GM20000 (cell line): ENCODE results near the gene AARS2.

Source experiments
- DNase-seq: peaks from one replicate; pipeline ENCODE4 v3.0.0; 2012; ENCODE audit warnings: low spot score
- TF ChIP-seq, protein P1 (sequence below): IDR thresholded peaks from 2 replicates; pipeline ENCODE4 v1.5.1; 2012; ENCODE audit warnings: mild to moderate bottlenecking, control low read depth; ENCODE audit errors: extremely low read depth, missing control alignments

Gene AARS2

DNA sequence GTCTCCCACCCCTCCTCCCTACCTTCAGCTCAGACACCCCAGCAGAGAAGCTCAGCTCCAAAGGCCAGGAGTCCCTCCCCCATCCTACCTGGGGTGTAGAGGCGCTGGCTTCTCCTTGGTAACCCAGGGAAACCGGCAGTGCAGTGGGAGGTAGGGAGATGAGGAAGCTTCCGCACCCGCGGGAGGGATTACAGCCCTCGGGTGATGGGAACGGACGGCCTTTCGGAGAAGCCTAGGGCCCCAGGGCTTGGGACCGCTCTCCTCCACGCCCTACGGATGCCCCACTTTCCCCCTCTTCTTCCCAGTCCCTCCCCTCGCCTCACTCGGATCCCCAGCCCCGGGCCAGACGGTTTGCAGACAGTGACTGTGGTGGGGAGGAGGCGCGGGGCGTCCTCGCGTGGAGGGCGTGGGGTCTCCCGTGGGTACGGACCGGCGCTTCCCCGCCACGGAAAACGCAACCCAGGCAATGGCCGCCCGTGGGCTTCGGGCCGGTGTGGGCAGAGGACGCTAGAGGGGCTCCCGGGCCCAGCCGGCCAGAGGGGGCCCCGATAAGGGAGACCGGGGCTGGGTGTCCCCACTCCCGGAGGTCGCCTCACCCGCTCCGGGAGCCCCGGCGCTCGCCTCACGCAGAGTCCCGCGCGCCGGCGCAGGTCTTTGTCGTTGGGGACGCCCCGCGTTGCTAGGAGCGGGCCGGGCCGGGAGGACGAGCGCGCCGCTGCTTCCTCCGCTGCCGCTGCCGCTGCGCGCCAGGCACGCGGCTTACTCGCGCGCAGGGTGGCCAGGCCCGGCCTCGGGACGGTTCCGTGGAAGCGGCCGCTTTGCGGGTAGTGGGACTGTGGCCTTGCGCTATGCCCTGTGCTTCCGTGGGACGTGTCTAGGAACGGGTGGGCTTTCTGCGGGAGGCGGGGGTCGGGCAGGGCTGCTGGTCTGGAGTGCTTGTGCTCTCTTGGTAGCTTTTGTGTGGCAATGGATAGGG is 15.8 kb downstream of the AARS2 start:
- DNase-seq, result no peak
- TF ChIP-seq, protein P1, sequence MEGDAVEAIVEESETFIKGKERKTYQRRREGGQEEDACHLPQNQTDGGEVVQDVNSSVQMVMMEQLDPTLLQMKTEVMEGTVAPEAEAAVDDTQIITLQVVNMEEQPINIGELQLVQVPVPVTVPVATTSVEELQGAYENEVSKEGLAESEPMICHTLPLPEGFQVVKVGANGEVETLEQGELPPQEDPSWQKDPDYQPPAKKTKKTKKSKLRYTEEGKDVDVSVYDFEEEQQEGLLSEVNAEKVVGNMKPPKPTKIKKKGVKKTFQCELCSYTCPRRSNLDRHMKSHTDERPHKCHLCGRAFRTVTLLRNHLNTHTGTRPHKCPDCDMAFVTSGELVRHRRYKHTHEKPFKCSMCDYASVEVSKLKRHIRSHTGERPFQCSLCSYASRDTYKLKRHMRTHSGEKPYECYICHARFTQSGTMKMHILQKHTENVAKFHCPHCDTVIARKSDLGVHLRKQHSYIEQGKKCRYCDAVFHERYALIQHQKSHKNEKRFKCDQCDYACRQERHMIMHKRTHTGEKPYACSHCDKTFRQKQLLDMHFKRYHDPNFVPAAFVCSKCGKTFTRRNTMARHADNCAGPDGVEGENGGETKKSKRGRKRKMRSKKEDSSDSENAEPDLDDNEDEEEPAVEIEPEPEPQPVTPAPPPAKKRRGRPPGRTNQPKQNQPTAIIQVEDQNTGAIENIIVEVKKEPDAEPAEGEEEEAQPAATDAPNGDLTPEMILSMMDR, result no peak

DNA sequence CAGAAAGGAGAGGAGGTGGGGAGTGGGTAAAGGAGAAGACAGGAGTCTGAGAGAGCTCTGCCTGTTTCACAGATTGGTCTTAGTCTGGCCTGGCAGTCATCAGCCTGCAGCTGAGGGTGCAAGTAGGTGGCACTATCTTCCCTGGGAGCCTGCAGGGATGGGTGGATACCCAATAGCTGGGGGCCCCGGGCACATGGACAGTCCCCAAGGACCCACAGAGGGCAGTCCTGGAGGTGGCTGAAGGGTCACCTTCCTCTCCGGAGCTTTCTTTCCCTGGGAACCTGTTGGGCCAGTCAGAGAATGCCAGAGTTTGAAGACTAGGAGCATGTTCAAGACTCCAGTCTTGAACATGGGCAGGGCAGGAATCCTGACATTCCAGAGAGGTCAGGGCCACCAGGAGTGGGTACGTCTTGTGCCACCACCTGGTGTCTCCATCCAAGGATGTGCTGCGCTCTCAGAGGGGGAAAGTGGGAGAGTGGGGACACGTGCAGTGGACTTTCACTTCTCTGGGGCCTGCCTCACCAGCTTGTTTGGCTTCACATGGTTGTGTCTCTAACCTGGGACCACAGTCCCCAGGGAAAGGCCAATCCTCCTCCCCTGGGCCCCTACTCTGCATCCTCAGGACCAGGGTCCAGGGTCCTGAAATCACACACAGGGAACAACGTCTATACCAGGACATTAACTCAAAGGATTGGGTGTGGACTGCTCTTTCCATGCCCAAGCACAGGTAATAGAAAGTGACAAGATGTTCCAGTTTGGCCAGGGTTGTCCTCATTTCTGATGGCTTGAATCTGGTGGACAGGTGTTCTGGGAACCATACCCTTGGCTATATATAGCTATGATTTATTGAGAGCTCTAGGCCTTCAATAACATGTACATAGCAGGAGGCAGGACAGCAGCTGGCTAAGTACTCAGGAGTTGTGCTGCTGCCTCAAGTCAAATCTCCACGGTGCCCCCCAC is 18.0 kb downstream of the AARS2 start:
- no peak for DNase-seq
- TF ChIP-seq, protein P1, result no peak

DNA sequence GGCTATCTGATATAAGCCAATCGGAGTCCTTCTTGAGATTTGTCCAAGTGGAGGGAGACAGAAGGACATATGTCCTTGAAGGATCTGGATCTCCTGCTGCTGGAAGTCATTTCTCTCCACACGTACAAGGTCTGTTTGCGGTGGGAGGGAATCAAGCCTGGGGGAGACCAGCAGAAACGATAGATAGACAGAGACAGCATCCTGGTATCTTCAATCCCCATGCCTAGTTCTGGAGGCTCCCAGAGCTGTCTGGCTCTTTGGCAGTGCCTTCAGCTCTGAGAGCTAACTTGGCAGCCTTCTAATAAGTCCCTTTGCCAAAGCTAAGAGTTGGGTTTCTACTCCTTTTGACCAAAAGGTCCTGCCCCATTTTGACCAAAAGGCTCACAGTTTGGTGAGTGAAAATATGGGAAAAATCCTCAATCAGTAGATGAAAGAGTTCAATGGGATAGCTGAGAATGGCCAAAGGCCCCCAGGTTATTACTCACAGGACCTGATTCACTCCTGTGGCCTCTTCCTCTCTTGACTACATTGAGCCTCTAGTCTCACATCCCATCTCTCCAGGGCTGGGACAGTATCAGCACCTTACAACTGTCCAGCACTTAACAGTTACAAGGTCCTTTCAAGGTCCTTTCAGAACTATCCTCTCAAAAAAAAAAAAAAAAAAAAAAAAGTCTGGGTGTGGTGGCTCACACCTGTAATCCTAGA is 20.3 kb downstream of the AARS2 start:
- no peak for DNase-seq
- TF ChIP-seq, protein P1, result no peak

DNA sequence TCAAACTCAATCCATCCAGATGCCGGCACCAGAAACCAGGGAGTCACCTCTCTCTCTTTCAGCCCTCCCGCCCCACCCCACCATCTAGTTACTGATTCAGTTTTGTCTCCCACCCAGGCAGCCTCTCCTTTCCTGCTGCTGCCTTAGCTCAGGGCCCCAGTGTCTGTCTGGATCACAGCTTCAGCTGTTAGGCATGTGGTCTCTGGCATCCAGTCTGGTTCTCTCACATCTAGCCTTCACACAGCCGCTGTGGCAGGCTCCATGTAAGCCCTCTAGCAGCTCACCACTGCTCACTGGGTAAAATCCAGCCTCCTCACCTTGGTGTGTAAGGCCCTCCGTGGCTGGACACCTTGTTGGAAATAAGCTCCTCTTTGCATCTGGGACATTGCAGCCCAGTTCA is 21.3 kb downstream of the AARS2 start:
- TF ChIP-seq, protein P1, result no peak
- DNase-seq, result no peak

DNA sequence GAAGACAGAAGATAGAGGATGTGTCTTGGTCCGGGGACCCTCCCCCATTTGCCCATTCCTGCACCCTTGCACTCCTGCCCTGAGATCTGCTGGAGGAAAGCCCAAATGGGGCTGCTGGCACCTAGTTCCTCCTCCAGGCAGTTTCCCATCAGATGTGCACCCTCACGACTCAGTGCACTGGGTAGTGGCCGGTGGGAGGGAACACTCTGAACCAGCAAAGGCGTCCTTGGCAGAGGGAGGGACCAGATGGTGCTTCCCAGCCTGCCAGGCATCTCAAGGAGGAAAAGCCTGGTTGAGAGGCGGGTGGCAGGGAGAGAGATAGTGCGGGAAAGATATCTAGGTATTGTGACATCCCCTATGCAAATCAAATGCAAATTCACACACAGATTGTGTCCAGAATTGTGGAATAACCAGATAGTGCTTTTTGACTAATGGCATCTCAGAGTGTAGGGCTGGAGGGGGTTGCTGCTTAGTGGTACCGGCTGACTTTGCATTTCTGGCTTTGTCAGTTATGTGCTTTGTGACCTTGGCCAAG is 23.4 kb downstream of the AARS2 start:
- TF ChIP-seq, protein P1, result no peak
- DNase-seq, result no peak

DNA sequence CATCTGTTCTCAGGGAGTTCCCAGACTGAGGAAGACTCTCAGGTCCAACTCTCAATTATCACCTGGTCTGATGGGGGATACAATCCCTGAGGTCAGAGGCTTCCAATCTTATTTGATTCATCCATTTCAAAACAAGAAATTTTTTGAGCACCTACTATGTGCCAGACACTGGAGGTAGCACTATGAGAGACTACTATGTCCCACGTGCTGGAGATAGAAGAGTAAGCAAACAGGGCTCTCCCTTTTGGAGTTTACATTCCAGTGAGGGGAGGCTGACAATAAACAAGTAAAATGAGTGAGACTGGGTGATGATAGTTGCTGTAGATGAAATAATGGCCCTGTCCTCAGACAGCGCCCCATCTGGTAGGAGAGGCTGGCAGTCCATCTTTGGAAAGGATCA is 26.4 kb downstream of the AARS2 start:
- TF ChIP-seq, protein P1, result no peak
- DNase-seq, result no peak
